Adrenal gland (tissue), 5 donors: ENCODE results near the gene TBC1D2B.

ENCODE experiments used
- POLR2A ChIP-seq, 2 donors: fragments of 450-650 bp; IDR thresholded peaks; one replicate each; pipeline ENCODE4 v1.6.1; 2017; ENCODE audit warnings: antibody characterized with exemption in 2 of 2, mild to moderate bottlenecking in 2 of 2, moderate library complexity in 1 of 2
- TF ChIP-seq, protein P1 (sequence below), 6 experiments: fragments of 450-650 bp in 4 of 6; fragments of 200-600 bp in 2 of 6; sonication (generic) in 1 of 6; IDR thresholded peaks; 1 replicate in 5 of 6; 2 replicates in 1 of 6; pipeline versions ENCODE4 v1.5.1 to v1.8.0; 2016 to 2021; ENCODE audit warnings: antibody characterized with exemption in 6 of 6, mild to moderate bottlenecking in 2 of 6, moderate library complexity in 1 of 6
- donor health status: DM: no; HTN: no; CAD: no.

DNA sequence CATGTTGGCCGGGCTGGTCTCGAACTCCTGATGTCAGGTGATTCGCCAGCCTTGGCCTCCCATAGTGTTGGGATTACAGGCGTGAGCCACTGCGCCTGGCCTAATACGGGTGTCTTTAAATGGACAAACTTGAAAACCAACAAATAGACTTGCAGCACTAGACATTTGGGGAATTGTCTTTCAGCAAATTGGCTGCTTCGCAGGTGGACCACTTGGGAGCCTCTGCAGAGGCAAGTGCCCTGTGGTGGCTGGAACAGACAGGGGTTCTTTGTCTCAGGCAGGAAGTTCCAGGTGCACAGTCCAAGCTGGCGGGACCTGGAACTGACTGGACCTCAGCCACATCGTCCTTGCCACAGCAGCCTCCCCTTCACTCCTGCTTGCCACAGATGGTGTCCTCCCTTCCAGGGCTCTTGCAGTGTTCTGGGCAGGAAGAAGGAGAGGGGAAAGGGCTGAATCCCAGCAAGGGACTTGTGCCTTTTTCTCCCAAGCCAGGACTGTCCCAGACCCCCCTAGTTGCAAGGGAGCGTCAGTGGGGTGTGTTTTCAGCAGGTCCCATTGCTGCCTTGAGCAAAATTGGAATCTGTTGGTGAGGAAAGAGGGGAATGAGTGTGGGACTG is 94.3 kb downstream of the TBC1D2B start:
- TF ChIP-seq, protein P1, sequence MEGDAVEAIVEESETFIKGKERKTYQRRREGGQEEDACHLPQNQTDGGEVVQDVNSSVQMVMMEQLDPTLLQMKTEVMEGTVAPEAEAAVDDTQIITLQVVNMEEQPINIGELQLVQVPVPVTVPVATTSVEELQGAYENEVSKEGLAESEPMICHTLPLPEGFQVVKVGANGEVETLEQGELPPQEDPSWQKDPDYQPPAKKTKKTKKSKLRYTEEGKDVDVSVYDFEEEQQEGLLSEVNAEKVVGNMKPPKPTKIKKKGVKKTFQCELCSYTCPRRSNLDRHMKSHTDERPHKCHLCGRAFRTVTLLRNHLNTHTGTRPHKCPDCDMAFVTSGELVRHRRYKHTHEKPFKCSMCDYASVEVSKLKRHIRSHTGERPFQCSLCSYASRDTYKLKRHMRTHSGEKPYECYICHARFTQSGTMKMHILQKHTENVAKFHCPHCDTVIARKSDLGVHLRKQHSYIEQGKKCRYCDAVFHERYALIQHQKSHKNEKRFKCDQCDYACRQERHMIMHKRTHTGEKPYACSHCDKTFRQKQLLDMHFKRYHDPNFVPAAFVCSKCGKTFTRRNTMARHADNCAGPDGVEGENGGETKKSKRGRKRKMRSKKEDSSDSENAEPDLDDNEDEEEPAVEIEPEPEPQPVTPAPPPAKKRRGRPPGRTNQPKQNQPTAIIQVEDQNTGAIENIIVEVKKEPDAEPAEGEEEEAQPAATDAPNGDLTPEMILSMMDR (IDR thresholded peaks at IDR 0.05), result no peak
- TF ChIP-seq POLR2A (IDR thresholded peaks at IDR 0.05), result no peak
